GM12874 (cell line): ENCODE results near the gene SND1.

Source experiments
- TF ChIP-seq, protein P1 (sequence below): IDR thresholded peaks from 2 replicates; pipeline ENCODE4 v1.5.1; 2011; ENCODE audit warnings: low read depth, mild to moderate bottlenecking, control low read depth, low read length, moderate library complexity; ENCODE audit not compliant: insufficient read depth

Gene SND1

DNA sequence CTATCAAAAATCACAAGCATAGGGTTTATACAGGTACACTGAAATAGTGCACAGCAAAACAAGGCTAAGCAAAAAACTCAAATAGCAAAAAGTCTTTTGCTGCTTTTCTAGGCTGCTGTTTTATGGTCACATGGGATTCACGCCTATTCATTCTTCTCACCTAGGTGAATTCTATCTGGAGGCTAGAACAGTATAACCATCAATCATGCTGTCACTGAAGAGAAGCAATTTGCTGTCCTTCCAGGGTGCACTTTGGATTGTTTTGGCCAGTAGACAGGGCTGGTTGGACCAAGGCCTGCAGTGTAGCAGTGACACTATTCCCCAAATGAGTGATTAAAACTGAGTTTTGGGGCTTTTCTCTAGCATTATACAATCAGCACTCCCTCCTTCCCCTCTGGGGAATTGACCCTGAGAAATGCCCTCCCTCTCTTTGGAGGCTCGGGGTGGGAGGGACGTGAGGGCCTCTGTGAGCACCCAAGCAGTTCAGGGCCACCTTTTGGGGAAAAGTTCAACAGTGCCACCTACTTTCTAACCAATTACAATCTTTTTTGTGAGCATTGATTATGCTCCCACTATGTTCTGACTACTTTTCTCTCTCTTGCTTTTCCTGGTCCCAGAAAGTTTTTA, 16.2 kb upstream of the SND1 start:
- TF ChIP-seq, protein P1, sequence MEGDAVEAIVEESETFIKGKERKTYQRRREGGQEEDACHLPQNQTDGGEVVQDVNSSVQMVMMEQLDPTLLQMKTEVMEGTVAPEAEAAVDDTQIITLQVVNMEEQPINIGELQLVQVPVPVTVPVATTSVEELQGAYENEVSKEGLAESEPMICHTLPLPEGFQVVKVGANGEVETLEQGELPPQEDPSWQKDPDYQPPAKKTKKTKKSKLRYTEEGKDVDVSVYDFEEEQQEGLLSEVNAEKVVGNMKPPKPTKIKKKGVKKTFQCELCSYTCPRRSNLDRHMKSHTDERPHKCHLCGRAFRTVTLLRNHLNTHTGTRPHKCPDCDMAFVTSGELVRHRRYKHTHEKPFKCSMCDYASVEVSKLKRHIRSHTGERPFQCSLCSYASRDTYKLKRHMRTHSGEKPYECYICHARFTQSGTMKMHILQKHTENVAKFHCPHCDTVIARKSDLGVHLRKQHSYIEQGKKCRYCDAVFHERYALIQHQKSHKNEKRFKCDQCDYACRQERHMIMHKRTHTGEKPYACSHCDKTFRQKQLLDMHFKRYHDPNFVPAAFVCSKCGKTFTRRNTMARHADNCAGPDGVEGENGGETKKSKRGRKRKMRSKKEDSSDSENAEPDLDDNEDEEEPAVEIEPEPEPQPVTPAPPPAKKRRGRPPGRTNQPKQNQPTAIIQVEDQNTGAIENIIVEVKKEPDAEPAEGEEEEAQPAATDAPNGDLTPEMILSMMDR: no peak

DNA sequence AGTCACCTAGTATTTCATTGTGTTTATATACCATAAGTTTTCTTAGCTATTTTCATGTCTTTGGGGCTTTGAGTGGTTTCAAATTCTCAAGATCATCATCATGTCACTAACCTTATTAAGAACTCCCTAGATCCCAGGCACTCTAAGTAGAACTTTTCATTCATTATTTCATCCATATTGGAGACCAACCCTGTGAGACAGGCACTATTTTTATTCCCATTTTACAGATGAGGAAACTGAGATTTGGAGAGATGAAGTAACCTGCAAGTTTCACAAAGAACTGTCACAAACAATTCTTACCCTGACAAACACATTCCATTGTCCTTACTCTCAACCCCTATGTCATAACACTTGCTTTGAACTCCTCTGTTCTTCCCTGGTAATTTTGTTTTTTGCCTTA, 13.8 kb upstream of the SND1 start:
- TF ChIP-seq, protein P1: no peak

DNA sequence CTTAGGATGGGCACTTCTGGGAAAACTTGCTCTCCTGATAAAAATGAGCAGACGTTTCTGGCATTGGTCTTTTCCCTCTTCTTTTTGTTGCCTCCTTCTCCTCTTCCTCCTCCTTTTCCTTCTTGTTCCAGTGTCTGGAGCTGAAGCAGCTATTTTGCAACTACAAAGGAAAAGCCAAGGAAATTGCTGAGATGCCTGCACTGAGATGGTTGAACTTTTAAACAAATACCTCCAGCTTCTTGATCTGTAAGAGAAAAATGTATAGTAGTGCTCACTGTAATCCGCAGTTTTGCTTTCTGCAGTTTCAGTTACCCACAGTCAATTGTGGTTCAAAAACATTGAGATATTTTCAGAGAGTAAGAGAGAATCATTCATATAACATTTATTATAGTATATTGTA, 7.5 kb upstream of the SND1 start:
- TF ChIP-seq, protein P1: no peak

DNA sequence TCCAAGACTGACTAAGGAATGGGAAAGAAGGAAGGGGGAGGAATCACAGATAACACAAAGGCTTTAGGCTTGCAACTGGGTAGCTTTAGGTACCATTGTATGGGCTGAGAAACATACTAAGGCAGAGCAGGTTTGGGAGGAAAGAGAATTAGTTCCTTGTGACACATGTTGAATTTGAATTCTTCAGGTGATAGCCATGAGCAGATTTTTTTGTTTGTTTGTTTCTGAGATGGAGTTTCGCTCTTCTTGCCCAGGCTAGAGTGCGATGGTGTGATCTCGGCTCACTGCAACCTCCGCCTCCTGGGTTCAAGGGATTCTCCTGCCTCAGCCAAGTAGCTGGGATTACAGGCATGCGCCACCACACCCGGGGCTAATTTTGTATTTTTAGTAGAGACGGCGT, 4.4 kb upstream of the SND1 start:
- TF ChIP-seq, protein P1: no peak

DNA sequence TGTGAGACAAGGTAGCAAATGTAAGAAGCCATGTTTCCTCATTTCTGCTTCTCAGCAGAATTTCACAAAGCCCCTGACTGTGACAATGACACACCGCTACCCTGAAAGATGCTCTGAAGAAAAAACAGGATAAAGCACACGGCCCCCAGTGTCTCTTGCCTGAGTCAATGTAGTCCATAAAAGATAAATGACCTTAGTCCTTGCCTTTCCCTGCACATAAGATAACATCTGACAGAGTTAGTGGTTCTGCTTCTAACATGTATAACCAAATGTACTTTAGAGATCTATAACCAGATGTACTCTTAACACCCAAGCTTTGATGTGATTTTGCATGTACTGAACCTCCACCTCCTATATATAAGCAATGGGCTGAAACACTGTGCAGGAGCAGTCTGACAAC, 3.0 kb upstream of the SND1 start:
- TF ChIP-seq, protein P1: no peak

DNA sequence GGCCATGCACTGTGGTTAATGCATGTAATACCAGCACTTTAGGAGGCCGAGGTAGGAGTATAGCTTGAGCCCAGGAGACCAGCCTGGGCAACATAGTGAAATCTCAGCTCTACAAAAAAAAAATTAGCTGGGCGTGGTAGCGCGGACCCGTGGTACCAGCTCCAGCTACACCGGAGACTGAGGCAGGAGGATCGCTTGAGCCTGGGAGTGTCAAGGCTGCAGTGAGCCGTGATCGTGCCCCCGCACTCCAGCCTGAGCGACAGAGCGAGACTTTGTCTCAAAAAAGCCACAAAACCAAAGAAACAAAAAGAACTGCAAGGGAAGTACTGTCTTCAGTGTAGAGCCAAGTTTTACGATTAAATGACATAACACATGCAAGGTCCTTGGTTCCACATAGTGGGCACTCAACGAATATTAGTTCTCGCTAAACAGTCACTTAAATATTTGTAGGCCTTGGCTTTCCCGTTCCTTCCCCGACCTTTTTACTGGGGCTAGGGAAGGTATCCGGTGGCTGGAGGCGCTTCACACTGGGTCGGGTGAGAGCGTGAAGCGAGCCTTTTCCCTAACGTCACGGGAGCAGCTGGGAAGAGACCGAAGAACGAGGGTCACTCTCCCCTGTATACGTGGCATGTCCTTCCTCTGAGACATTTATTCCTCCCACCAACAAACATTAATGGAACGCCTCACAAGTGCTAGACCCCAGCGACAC, 993 bp upstream of the SND1 start:
- TF ChIP-seq, protein P1: no peak

DNA sequence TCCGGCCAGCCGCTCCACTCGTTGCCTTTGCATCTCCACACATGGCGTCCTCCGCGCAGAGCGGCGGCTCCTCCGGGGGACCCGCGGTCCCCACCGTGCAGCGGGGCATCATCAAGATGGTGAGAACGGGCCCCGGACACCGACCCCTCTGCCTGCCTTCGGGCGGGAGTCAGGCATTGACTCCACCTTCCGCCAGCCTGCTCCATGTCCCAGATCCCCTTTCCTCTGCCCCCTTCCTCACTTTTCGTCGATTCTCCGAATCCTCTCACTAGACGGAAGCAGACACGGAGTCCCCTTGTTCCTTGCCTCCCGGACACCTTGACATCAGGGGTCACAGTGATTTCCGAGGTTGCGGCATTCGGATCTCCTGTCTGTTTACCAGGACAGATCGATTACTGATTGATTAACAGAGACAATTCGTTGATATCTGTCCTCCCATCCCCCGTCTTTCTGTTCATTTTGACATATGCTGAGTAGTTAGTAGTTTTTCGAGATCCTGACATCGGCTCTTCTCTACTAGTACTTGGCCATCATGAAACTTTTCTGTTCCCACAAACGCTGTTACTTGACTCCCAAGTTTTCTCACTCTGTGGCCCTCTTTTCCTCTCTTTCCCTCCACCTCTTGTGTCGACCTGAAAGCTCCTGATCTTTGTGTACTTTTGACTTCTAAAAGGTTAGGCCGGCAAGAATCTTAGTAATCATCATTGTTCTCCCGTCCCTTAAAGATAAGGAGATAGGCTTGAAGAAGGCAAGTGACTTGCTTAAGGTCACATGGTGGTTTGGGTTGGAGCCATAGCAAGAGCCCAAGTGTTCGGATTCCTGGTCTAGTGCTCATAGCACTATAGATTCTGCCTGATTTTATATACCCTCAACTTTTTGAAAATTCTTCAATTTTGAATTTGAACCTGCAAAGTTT, 597 bp downstream of the SND1 start:
- TF ChIP-seq, protein P1: no peak
